HG02678 (cell line): ENCODE measurements around the gene ZXDC.

Experiments
- ATAC-seq: cut with Tn5 transposase; IDR thresholded peaks from one replicate; pipeline ENCODE4 v1.9.1; 2021; ENCODE audit warnings: mild to moderate bottlenecking, moderate library complexity; ENCODE audit not compliant: unreplicated experiment

Gene ZXDC

DNA sequence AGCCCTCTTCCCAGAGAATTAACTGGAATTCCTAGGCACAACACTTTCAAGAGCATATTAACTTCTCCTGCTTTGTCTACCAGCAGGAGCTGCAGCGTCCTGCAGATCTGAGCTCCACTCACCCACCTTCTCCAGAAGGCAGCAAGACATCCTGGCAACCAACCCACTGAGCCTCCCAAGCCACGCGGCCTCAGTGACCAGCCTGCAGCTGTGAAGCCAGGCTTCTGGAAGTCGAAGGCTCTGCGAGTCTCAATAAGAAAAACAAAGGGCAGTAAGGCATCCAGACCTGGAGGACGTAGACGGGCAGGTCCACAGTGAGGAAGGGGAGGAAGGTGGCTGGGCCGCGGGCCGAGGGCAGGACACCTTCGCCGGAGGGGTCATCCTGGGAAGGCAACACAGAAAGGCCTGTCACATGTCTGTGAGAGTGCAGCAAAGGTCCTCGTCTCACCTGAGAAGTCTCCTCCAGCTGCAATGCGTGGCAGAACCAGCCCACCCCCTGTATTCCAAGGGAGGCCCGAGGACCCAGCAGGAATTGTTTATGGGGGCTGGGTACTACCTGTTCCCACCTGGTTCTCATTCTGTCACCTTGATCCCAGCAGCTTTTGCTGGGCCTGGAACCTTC, 36.2 kb downstream of the ZXDC start:
- ATAC-seq, result no peak

- ATAC-seq, result no peak
These were observed 36.9 kb downstream of the ZXDC start for GRCh38 chr3:126438746-126439145.

GRCh38 chr3:126438186-126438585, 37.5 kb downstream of the ZXDC start:
- no peak for ATAC-seq

- no peak for ATAC-seq
These were observed 38.6 kb downstream of the ZXDC start for GRCh38 chr3:126436826-126437717.

DNA sequence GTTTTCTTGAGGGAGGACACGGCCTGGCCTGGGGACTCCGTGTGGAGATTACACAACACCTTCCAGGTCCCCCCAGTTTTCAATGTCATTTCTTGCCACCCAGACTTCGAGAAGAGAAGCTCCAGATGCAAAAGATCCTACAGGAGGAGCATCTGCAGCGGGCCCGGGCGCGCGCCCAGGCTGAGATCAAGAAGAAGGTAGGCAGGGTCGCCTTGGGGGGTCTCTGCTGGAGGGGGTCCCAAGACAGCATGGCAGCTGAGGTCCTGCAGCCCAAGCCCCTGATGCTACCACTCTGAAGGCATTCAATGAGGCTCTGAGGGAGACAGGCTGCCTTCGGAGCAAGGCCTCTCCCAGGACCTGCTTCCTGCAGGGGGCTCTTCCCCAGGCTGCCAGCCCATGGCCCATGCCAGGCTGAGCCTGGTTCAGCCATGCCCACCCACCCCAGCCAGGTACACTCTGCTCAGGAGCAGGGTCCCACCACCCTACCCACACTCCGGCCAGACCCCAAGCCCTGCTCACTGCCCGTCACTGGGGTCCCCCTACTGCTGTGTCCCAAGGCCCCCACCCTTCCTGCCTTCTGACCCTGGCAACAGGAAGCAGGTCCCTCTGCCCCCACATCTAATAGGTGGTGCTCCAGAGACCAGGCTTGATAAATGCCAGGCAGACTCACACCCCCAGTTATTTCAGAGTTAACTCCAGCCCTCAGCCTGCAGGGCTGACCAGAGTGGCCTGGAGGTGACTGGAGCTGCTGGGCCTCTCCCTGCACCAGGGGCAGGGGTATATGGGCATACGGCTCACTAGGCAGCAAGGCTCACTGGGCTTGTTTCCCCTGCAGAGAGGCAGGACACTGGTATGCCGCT, 40.0 kb downstream of the ZXDC start:
- ATAC-seq, result no peak

- no peak for ATAC-seq
These were observed 40.7 kb downstream of the ZXDC start for GRCh38 chr3:126434931-126435411.

- no peak for ATAC-seq
These were observed 41.5 kb downstream of the ZXDC start for GRCh38 chr3:126434264-126434590.

DNA sequence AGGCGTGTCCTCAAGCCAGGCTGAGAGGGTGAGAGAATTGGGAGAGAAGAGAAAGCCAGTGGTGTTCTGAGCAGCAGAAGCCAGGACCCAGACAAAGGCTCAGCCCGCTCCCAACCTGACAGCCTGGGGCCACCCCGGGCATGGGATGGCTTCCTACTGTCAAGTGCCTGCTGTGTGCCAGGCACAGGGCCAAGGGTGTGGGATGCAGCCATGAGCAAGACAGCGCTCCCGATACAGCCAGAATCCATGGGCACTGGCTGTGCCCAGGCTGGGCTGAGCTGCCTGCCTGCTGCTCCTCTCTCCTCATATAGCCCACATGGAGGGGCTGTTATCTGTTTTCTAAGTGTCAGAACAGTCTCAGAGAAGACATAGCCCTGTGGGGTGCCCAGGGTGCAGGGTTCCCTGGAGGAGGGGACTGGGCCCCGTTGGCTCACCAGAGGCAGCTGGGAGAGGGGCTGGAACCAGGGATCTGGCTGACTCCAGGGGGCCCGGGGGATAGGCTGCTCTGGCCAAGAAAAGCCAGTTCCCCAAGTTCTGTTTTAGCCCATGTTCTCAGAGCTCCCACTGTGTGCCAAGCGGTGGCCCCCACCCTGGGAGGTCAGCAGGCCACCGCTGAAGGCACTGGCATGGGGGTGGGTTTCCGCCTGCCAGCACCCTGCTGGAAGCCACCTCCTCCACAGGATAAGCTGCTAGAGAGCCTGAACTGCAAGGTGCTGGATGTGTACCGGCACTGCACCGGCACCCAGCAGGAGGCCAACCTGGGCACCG, 42.0 kb downstream of the ZXDC start:
- no peak for ATAC-seq

- no peak for ATAC-seq
These were observed 42.6 kb downstream of the ZXDC start for GRCh38 chr3:126433105-126433430.

GRCh38 chr3:126432361-126433104, 43.2 kb downstream of the ZXDC start:
- no peak for ATAC-seq

GRCh38 chr3:126431103-126431534, 44.6 kb downstream of the ZXDC start:
- ATAC-seq, result peak; percentile 85

DNA sequence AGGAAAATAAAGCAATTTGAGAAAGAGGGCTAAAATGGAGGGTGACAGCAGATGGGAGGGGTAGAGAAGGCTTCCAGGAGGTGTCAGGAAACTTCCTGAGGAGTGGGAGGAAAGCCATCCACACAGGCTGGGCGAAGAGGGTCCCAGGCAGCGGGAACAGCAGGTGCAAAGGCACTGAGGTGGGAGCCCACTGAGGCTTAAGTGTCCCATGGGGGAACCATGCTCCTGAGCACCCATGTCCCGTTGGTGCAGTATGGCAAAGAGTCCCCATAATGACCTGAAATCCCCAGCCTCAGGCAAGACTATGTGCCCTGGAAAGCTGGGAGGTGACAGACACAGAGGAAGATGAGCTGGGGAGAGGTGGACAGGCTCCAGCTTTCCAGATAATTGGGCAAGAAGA, 50.9 kb downstream of the ZXDC start:
- no peak for ATAC-seq

DNA sequence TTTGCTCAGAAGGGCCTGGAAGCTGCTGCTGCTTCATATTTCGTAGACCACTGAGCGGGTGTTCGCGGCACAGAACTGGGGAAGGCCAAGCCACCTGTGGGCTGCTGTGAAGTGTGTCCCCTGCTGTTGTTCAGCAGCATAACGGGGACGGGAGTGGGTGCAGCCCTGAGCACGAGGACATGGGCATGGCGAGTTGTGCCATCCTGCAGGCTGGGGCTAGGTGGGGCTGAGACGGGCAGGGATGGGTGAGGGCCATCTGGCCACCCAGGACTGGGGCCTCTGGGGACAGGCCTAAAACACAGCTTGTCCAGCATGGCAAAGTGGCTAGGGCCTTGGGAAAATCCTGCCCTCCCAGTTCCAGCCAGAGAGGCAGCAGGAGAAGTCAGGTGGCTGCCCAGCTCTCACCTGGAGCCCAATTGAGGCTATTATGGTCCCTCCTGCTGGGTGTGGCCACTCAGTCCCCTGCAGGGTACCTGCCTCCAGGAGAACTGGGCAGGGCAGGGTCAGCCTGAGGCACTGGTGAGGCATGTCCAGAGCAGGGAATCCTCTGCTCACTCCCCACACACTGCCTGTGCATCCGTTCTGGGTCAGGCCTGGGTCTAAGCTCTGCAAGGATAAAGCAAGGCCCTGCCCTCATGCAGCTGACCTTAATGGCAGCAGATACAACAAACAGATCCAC, 51.5 kb downstream of the ZXDC start:
- no peak for ATAC-seq

DNA sequence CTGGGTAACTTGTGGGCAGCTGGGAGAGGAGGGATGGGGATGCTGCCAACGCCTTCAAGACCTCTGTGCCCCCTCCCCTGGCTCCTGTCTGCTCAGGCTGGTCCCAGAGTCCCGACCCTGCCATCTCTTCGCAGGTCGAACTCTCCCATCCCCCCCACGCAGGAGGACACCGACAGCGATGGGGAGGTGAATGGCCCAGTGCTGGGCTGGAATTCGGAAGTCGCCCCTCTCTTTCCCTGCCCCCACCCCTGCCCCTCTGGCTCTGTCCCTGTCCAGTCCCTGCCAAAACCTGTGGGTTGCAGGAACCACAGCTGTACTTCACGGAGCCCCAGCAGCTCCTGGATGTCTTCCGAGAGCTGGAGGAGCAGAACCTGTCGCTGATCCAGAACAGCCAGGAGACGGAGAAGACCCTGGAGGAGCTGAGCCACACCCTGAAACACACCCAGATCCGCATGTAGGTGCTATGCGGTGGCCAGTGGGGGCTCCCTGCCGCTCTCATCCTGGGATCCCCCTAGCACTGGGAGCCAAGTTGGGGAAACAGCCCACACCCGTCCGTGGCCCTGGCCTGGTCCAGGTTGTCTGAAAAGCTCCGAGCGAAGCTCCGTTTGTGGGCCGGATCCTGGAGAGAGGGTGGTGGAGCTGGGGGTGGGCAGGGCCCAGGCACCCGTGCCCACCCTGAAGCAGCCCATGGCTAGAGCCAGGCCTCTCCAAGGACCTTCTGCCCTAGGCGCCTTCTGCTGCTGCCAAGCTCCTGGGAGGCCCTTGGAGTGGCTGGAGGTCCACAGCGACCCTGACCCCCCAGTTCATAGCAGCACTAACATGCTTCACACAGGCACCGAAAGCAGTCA, 52.3 kb downstream of the ZXDC start:
- no peak for ATAC-seq

DNA sequence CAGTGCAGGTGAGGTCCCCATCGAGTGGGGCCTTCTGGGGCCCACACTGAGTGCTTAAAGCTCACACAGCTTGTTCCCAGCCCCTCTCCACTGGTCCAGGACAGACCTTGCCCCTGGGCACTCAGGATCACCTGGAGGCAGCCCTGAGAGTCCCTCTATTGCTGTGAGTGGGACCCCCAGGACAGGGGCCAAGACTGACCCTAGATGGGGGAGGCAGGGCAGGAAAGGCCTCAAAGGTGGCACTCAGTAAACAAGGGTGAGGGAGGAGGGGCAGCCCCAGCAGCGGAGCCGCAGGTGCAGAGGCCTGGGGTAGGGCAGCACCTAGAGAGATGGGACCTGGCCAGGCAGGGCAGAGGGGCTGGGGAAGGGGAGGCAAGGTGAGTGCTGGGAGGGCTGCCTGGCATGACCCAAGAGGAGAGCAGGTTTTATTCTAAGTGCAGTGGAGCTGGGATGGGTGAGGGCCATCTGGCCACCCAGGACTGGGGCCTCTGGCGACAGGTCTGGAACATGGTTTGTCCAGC, 53.1 kb downstream of the ZXDC start:
- no peak for ATAC-seq

DNA sequence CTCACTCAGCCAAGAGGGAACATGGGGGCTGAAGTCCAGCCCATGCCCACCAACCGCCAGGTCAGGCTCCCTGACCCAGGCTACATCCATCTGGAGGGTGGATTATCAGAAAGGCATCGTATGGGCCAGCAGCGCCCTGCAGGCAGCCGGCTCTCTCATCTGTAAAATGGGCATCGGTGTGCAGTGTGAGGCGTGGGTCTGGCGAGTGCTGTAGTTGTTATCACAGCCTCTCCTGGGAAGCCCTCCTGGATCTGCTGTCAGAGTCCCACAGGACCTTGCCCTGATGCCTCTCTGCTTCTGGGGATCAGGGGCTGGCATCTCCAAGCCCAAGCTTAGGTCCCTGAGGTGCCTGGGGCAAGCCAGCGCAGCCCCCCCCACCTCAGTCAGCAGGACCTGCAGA, 53.6 kb downstream of the ZXDC start:
- ATAC-seq, result no peak

DNA sequence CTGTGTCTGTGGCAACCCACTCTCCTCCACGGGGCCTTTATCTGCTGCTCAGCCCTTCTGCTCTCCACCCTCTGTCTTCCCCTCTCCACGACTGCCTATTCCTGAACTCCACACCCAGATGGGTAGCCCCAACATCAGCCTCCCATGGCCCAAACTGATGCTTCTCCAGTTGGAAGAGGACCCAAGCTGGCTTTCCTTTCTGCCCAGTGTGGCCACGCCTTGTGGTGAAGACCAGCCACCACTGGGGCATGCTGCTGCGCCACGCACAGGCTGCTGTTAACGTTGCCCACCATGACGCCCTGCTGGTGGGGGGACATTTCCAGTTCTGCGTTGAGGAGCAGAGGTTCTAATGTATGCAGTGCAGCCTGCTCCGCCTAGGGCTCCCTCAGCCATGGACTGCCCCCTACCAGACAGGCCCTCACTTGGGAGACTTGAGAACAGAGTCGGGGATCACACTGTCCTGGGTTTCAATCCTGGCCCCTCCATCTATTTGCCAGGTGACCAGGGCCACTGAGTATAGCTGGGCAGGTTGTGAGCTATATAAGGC, 54.0 kb downstream of the ZXDC start:
- no peak for ATAC-seq
